GM21526 (cell line): Measurements from ENCODE around the gene PHF20.
"Not testable (repeated sequence)": the region's sequence is repeated elsewhere in the genome, so short reads cannot be mapped to it uniquely, and the experiment has no call there.

Source experiments
- ATAC-seq: cut with Tn5 transposase; IDR thresholded peaks from one replicate; pipeline ENCODE4 v1.9.1; 2021; ENCODE audit warnings: moderate library complexity; ENCODE audit not compliant: unreplicated experiment, low FRiP score

PHF20 gene

DNA sequence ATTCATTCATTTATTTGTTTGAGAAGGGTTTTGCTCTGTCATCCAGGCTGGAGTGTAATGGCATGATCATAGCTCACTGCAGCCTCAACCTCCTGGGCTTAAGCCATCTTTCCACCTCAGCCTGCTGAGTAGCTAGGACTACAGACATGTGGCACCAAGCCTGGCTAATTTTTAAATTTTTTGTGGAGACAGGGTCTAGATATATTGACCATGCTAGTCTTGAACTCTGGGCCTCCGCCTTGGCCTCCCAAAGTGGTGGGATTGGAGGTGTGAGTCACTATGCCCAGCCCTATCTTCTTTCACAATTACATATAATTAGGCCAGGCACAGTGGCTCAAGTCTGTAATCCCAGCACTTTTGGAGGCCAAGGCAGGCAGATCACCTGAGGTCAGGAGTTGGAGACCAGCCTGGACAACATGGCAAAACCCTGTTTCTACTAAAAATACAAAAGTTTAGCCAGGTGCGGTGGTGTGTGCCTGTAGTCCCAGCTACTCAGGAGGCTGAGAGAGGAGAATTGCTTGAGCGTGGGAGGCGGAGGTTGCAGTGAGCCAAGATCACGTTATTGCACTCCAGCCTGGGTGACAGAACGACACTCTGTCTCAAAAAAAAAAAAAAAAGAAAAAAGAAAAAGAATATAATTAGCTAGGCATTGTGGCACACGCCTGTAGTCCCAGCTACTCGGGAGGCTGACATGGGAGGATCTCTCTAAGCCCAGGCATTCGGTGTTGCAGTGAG lies 110.8 kb downstream of the PHF20 start:
- not testable (repeated sequence) for ATAC-seq

DNA sequence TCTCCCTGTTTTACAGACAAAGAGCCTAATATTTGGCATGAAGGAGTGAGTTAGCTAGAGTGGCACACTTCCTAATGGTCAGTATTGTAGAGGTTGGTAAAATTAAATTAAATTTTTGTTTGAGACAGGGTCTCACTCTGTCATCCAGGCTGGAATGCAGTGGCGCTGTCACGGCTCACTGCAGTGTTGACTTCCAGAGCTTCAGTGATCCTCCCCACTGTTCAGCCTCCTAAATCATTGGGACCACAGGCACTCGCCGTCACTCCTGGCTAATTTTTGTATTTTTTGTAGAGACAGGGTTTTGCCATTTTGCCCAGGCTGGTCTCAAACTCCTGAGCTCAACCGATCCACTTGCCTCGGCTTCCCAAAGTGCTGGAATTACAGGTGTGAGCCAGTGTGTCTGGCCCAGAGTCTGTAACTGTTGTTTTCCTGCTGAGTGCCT lies 111.5 kb downstream of the PHF20 start:
- ATAC-seq, result no peak

DNA sequence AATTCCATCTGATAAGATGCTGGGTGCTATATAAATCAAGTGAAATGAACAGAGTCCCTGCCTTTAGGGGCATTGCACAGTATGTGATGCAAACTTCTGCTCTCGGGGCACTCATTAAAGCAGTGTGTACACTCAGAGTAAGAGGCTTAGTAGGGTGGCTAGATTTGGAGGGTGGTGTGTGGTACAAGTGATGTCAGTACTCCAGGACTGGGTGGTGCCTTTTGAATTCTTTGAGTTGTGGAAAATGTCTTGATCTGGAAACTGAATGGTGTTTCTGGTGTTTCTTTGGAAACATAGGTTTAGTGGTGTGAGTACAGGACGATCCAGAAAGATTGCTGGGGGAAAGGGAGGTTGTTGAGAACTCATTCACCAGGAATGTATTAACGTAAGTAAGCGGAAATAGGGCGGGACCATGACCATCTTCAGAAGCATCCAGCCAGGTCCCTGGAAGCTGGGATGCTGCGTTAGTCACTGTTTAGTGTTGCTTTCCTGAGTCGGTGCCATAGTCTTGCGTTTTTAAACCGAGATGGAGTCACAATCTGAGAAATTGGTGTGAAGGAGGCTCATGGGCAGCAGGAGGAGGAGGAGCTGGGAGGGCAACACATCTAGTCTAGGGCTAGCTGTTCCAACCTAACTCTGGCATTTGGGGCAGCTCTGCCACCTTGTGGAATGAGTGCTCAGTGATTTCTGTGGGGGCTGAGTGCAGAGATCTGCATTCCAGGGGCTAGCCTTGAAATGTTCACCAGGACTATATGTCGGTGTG lies 112.1 kb downstream of the PHF20 start:
- no peak for ATAC-seq

DNA sequence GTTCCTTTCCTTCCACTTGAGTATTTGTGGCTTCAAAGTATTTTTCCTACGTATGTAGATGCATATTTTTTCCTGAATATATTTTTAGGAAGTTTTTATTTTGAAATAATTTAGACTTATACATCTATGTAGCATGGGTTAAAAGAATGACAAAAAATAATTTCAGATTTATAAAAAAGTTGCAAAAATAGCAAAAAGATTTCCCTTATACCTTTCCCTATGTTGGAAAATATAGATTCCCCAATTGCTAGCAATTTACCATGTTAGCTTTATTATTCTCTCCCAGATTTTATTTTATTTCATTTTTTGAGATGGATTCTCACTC lies 112.7 kb downstream of the PHF20 start:
- ATAC-seq, result no peak

DNA sequence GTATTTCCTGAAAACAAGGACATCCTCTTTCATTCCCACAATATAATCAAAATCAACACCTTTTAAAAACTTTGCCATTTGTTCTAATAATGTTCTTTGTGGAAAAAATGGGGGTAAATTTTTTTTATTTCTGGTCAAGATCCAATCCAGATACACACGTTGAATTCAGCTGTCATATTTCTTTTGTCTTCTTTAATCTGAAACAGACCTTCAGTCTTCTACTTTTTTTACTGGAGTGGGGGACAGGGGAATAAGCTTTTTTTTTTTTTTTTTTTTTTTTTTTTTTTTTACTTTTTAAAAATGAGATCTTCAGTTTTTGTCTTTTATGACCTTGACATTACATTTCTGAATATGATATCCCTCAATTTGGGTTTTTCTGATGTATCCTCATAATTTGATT lies 113.4 kb downstream of the PHF20 start:
- no peak for ATAC-seq

DNA sequence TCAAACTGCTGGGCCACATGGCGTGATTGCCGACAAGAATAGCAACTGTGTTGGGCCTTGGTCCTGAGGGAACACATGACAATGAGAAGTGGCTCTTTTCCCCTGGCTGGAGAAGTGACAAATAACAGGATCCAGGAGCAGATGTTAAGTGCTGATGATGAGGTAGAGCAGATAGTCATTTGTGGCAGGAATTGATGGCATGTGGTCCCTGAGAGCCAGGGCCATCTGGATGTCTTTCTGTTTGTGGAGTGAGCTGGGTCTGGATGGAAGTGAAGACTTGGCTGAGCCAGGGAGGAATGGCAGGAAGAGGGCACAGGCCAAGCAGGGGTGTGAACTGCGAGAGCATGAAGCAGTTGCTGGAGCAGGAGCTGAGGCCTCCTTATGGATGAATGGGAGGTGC lies 114.7 kb downstream of the PHF20 start:
- ATAC-seq, result no peak

DNA sequence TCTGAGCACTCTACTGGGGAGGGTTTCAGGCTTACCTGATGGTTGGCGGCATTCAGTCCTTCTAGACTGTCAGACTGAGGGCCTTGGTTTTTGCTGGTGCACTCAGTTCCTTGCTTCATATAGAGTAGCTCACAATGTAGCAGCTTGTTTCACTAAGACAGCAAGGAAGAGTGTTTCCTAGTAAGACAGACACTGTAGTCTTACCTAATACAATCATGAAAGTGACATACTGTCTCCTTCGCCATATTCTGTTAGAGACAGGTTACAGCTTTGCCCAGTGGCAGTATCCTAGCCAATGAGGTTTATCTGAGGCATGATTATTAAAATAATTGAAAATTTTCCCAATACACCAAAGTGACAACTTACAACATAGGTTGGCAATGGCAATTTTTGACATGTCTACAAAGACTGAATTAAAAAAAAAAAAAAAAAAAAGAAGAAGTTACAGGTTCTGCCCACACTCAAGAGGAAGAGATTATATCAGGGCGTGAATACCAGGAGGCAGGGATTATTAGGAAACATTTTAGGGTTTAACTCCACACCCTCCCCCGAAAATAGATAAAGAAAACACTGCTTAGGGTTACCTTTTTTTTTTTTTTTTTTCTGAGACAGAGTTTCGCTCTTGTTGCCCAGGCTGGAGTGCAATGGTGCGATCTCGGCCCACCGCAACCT lies 115.7 kb downstream of the PHF20 start:
- ATAC-seq, result no peak

DNA sequence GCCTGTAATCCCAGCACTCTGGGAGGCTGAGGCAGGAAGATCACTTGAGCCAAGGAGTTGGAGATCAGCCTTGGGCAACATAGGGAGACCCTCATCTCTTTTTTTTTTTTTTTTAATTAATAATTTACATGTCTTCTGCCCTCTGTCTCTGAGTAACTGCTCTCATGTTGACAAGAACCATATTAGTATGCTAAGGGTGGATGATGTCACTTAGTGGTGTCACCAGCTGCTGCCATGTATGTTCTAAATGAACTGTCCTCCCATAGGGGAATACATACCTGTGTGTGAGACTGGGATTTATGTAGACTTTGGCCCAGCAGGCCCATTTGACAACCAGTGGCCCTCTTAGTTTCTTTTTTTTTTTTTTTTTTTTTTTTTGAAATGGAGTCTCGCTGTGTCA lies 116.8 kb downstream of the PHF20 start:
- ATAC-seq, result no peak

DNA sequence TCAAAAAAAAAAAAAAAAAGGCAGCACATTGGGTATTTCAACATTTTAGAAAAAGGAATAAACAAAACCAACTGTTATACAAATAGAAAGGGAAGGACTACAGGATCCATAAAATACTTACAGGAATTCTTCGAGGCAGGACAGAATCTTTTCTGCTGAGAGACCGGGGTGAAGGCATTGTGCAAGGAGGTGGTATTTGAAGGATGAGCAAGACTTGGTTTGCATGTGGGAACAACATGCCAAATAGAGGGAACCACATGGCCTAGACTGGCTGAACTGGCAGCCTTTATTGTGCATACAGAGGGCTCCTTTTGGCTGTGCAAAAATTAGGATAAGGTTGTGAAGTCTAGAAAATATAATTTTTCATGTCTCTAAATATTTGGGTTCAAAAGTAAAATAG lies 119.6 kb downstream of the PHF20 start:
- ATAC-seq, result no peak

DNA sequence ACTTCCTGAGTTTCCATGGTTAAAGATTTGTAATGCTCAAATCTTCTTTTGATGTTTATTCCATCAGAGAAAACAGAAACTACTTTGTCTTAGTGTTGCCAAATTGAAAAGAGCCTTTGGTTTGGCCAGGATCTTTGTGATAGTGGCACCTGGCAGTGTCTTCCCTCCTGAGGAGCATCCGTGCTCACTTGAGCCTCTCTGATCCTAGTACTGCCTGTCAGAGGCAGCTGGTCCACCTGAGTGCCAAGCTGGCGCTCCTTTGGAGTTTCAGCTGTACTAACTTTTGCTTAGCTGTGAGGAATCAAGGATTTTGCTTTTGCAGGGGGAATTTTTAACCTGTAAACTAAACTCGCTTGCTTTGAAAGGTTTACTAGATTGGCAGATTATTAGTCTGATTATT lies 121.1 kb downstream of the PHF20 start:
- ATAC-seq, result no peak

DNA sequence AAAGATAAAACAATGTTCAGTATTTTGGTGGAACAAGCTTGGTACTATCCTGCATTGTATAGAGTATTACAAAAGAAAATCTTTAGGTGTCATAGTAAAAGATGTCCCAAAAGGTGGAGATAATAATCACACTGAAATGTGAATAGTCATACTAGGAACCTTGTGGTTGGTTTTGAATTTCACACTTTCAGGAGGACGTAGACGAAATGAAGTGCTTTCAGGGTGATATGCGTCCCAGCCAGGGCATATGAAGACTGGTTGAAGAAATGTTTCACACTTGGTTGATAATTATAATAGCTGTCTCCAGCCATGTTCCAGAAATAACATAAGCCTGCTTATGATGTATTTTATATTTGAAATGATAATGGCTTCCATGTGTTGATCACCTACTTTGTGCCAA lies 122.1 kb downstream of the PHF20 start:
- ATAC-seq, result peak; percentile 76

DNA sequence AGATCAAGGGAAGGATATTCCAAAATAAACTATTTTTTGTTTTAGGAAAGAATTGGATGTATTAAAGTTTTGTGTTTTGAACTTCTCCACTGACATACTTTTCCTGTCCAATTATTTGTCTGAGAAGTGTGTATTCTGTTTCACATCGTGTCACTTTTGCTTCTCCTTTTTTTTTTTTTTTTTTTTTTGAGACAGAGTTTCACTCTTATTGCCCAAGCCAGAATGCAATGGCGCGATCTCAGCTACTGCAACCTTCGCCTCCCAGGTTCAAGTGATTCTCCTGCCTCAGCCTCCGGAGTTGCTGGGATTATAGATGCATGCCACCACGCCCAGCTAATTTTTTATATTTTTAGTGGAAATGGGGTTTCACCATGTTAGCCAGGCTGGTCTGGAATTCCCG lies 123.7 kb downstream of the PHF20 start:
- not testable (repeated sequence) for ATAC-seq

DNA sequence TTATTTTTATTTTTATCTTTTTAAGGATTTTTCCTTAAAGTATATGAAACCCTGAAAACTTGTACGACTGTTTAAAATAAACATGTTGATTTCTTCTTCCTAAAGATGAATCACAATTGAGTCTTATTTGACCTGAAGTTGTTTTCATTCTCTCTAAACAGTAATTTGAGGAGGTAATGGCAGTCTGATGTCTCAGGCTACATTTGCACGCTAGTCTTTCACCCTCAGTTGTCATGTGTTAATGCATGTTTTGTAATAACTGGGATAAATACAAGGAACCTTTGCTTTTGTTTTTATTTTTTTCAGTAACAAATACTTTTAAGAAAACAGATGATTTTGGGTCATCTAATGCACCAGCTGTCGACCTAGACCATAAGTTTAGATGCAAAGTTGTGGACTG lies 127.2 kb downstream of the PHF20 start:
- no peak for ATAC-seq

DNA sequence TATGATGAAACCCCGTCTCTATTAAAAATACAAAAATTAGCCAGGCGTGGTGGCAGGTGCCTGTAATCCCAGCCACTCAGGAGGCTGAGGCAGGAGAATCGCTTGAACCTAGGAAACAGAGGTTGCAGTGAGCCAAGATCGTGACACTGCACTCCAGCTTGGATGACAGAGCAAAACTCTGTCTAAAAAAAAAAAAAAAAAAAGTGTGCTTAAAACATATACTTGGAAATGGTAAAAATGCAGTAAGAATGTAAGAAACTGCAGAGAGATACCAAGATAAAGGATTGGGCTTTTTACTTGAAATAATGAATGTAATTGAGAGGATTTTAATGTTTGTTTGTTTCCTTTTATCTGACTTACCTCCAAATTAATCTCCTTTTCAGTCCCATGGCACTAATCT lies 129.4 kb downstream of the PHF20 start:
- ATAC-seq, result not testable (repeated sequence)

DNA sequence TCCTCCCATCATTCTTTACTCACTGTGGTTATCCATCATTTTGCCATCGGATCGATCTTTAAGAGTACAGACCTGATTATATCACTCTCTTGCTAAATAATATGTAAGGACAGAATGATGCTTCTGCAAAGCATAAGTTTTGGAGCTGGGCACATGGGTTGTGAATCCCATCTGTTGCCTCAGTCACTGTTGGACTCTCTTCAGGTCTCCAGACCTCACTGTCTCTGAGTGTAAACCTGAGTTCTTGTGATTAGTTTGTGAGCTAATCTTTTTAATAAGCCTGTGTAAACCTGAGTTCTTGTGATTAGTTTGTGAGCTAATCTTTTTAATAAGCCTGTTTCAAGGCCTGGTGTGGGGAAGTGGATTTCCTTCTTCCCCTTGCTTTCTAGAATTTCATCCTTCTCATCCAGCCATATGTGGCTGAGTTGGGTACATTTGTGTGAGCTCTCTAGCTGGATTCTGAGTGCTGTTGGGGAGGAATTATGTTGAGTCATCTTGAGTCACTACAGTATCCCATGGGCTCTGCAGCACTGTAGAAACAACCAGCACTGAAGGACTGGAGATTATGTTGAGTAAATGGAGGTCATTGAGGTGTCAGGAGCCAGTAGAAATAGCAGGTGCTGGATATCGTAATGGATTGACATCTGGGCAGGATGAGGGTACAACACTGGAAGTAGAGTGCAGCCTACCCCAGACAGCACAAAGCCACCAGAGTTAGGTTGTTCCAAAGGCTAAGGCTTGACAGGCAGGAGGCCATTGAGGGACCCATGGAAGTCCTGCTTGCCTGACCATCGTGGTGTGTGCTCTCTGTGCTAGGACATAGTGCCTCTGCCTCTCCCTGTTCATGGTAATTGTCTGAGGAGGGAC lies 130.1 kb downstream of the PHF20 start:
- no peak for ATAC-seq

DNA sequence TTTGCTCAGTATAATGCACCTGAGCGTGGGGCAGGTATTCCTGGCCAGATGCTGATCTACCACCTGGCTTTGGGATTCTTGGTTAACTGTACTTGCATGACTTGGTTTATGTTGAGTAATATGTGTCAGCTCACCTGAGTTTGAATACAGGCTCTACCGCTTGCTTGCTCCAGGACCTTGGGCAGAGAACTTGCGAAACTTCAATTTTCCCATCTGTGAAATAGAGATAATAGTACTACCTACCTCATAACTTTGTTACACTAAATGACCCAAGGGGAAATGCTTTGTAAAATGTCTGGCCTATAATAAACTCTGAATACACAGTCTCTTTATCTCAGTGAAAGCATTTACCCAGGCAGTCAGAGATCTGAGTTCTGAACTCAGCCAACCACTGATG lies 130.7 kb downstream of the PHF20 start:
- ATAC-seq, result no peak

DNA sequence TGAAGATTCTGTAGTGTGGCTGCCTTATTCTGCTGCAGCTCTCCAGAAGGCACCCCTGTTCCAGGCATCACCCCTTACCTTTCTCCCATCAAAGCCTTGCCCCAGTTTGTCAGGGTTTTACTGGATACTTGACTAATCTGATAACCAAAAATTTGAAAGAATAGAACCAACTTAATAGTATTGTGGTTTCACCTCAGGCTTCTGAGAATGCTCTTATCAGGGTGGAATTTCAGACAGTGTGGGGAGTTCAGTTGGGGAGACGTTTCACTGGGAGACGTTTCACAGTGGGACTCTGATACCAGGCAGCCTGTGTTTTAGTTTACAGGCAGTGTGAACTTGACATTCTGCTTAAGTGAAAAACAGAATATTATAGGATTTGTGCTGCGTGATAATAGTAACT lies 132.0 kb downstream of the PHF20 start:
- no peak for ATAC-seq

DNA sequence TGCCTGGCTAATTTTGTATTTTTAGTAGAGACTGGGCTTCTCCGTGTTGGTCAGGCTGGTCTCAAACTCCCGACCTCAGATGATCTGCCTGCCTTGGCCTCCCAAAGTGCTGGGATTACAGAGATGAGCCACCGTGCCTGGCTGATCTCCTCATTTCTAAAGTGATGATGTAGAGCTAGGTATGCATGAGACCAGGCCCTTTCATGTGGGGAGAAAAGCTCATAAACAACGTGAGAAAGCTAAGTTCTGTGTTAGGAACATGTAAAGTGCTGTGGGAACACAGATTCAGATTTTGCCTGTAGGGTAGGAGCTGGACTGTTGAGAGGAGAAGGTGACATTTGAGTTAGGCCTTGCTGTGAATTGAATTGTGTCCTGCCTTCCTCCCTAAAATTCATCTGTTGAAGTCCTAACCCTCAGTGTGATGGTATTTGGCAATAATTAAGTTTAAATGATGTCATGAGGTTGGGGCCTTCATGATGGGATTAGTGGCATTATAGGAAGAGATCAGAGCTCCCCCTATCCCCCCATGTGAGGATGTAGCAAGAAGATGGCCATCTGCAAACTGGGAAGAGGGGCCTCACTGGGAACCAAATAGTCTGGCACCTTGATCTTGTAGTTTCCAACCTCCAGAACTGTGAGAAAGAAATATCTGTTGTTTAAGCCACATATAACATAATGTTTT lies 133.3 kb downstream of the PHF20 start:
- ATAC-seq, result no peak

DNA sequence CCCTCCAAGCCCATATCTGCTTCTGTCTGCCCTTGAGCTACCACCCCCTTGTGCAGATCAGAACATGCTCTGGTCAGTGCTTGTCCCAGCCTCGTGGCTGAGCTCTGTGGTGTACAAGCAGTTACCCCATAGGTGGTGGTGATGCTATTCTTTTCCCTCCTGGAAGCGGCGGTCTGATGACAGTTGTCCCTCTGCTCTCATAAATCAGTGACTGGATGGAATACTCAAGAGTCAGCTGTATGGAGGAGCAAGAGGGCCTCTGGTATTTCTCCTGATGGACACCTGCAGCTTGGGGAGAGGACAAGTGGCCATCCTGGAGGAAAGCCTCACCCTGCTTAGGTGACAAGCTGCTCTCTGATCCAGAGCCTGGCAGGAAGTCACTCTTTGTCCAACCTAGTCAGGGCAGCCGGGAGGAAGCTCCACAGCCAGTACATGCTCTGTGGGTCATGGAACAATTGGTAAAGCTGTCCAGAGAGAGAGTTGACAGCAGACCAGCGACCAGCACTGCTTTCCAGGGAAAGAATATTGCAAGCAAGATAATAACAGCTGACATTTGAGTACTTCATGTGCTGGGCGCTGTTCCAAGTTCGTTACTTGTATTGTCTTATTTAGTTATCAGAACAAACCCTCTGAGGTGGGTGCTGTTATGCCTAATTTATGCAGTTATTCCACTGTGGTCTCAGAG lies 135.3 kb downstream of the PHF20 start:
- ATAC-seq, result no peak

DNA sequence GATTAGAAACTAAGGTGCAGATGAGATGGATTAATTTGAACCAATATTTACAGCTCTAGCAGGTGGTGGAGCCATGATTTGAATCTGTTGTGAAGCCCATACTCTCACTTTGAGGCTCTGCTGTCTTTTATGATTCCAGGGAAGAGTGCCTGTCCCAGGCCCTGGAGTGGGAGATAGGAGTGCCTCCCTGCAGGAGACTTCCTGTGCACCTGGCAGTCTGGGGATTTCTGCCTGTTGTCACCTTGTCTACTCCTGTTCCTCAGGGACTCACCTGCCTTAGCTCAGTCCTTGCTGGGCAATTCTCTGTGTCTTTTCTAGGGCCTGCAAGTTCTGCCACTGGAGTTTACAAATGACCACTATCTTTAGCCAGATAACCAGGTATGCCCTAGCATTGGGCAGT lies 136.2 kb downstream of the PHF20 start:
- no peak for ATAC-seq
